DMS153 (cell line): ENCODE data around the gene WDR91.

Experiments
- DNase-seq: peaks from one replicate; lab custom pipeline; 2025; lab: John Stamatoyannopoulos, UW

The WDR91 gene

GRCh38 chr7:135197906-135198655, 13.2 kb downstream of the WDR91 start:
- no peak for DNase-seq

- no peak for DNase-seq
Observed at GRCh38 chr7:135197343-135197742, 14.0 kb downstream of the WDR91 start.

GRCh38 chr7:135195968-135196629, 15.2 kb downstream of the WDR91 start:
- no peak for DNase-seq

GRCh38 chr7:135195156-135195555, 16.2 kb downstream of the WDR91 start:
- no peak for DNase-seq

- no peak for DNase-seq
Observed at GRCh38 chr7:135194494-135195095, 16.7 kb downstream of the WDR91 start.

- no peak for DNase-seq
Observed at GRCh38 chr7:135193615-135194081, 17.7 kb downstream of the WDR91 start.

- DNase-seq, result no peak
Observed at GRCh38 chr7:135192914-135193536, 18.3 kb downstream of the WDR91 start.

GRCh38 chr7:135190703-135191102, 20.6 kb downstream of the WDR91 start:
- no peak for DNase-seq

GRCh38 chr7:135189961-135190360, 21.4 kb downstream of the WDR91 start:
- no peak for DNase-seq

- no peak for DNase-seq
Observed at GRCh38 chr7:135189221-135189662, 22.1 kb downstream of the WDR91 start.

- DNase-seq, result no peak
Observed at GRCh38 chr7:135188298-135188984, 22.9 kb downstream of the WDR91 start.

GRCh38 chr7:135186841-135187253, 24.5 kb downstream of the WDR91 start:
- no peak for DNase-seq

GRCh38 chr7:135186261-135186540, 25.1 kb downstream of the WDR91 start:
- DNase-seq, result no peak

GRCh38 chr7:135185471-135186260, 25.7 kb downstream of the WDR91 start:
- no peak for DNase-seq

GRCh38 chr7:135184254-135184841, 27.0 kb downstream of the WDR91 start:
- no peak for DNase-seq

- no peak for DNase-seq
Observed at GRCh38 chr7:135183478-135183877, 27.8 kb downstream of the WDR91 start.

- DNase-seq, result no peak
Observed at GRCh38 chr7:135181929-135182678, 29.2 kb downstream of the WDR91 start.

- DNase-seq, result no peak
Observed at GRCh38 chr7:135181261-135181928, 29.9 kb downstream of the WDR91 start.

- DNase-seq, result no peak
Observed at GRCh38 chr7:135180122-135180521, 31.2 kb downstream of the WDR91 start.
